ENCODE results near the gene FAM193A.

The FAM193A gene

GRCh38 chr4:2592572-2592971 is 56.1 kb downstream of the FAM193A start:
- DNase-seq (ENCODE audit: extremely low read depth, insufficient read length): no peak
- H3K27me3 ChIP-seq (replicated peaks; ENCODE audit: control insufficient read depth, insufficient read depth, low read length): no peaks in the 10 kb centered on the region
- H3K4me3 ChIP-seq (replicated peaks; ENCODE audit: low read depth, low read length): no peak overlapping the region
- TF ChIP-seq, protein P1, sequence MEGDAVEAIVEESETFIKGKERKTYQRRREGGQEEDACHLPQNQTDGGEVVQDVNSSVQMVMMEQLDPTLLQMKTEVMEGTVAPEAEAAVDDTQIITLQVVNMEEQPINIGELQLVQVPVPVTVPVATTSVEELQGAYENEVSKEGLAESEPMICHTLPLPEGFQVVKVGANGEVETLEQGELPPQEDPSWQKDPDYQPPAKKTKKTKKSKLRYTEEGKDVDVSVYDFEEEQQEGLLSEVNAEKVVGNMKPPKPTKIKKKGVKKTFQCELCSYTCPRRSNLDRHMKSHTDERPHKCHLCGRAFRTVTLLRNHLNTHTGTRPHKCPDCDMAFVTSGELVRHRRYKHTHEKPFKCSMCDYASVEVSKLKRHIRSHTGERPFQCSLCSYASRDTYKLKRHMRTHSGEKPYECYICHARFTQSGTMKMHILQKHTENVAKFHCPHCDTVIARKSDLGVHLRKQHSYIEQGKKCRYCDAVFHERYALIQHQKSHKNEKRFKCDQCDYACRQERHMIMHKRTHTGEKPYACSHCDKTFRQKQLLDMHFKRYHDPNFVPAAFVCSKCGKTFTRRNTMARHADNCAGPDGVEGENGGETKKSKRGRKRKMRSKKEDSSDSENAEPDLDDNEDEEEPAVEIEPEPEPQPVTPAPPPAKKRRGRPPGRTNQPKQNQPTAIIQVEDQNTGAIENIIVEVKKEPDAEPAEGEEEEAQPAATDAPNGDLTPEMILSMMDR (IDR thresholded peaks at IDR 0.05; ENCODE audit: insufficient read depth, low read length, poor library complexity, severe bottlenecking): no peak
- peaks cover 2% of the 10 kb centered on the region; the same call in 1 of the 2 replicates for H3K36me3 ChIP-seq (ENCODE audit: control insufficient read depth, insufficient read depth, low read length)

DNA sequence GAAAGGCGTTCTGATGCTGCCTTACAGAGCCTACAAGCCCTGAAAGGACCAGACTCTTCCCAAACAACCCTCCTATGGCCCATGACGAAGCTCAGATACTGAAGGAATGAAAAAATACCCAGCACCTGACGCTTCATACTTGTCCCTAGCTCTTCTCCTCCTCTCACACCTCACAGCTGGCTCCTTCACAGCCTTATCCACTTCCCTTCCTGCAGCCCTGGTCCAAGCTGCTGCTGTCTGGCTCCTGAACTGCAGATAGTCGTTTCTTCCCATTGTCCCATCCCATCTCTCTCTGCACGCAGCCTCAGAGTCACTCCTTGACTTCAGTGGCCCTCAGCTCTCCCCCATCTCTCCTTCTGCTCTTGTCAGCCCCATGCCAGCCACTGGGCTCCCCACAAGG is 56.6 kb downstream of the FAM193A start:
- Histone ChIP-seq H3K4me3 (replicated peaks; ENCODE audit: low read depth, low read length) (no peak overlapping the region), H3K36me3 (ENCODE audit: control insufficient read depth, insufficient read depth, low read length) (peaks cover 2% of the 10 kb centered on the region; the same call in 1 of the 2 replicates), H3K27me3 (replicated peaks; ENCODE audit: control insufficient read depth, insufficient read depth, low read length) (no peaks in the 10 kb centered on the region)
- TF ChIP-seq, protein P1 (IDR thresholded peaks at IDR 0.05; ENCODE audit: insufficient read depth, low read length, poor library complexity, severe bottlenecking): no peak
- DNase-seq (ENCODE audit: extremely low read depth, insufficient read length): no peak

DNA sequence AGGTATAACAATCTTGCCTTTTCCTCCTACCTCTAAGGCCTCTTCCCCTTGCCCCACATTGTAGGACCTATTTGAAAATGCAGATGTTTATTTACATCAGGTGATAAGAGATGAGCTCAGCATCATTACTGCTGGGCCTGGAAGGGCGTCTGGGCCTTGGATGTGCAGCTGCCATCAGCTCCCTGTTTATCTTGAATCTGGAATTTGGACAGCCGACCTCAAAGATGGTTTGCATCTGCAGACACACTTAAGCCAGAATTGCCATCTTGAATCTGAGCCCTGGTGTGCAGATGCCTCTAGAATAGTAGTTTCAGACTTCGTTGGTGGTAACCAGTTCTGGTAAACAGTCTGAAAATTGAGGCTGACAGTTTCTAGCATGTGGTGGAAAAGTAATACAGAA is 59.0 kb downstream of the FAM193A start:
- H3K4me3 ChIP-seq (replicated peaks; ENCODE audit: low read depth, low read length): no peak overlapping the region
- H3K27me3 ChIP-seq (replicated peaks; ENCODE audit: control insufficient read depth, insufficient read depth, low read length): no peaks in the 10 kb centered on the region
- H3K36me3 ChIP-seq (ENCODE audit: control insufficient read depth, insufficient read depth, low read length): peaks cover 2% of the 10 kb centered on the region
- TF ChIP-seq, protein P1 (IDR thresholded peaks at IDR 0.05; ENCODE audit: insufficient read depth, low read length, poor library complexity, severe bottlenecking): no peak
- no peak for DNase-seq (ENCODE audit: extremely low read depth, insufficient read length)

DNA sequence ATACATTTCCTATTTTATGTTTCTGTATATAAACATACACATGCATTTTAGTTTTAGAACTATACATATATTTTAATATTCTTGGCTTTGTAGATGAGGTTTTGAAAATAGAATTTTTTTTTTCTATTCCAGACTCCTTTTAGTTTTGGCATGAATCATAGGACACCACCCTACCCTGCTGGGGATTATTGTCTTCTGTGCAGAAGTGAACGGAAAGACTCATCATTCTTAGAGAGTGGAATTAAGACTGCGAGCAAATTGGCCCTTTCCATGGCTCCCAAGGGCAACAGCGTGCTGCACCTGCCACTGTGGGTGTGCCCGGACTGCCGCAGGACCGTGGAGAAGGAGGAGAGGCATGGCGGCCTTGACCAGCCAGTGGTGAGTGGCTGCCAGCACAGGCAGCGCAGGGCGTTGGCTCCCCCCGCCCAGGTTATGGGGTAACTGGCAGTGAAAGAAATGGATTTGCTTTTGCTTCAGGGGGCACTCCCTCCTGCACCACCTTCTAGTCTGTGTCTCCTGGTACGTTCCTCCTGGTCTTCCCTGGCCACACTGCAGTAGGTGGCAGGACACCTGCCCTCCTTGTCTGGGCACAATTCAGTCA is 59.6 kb downstream of the FAM193A start:
- no peaks in the 10 kb centered on the region for H3K27me3 ChIP-seq (replicated peaks; ENCODE audit: control insufficient read depth, insufficient read depth, low read length)
- DNase-seq (ENCODE audit: extremely low read depth, insufficient read length): no peak
- peaks cover 2% of the 10 kb centered on the region for H3K36me3 ChIP-seq (ENCODE audit: control insufficient read depth, insufficient read depth, low read length)
- H3K4me3 ChIP-seq (replicated peaks; ENCODE audit: low read depth, low read length): no peak overlapping the region
- TF ChIP-seq, protein P1 (IDR thresholded peaks at IDR 0.05; ENCODE audit: insufficient read depth, low read length, poor library complexity, severe bottlenecking): no peak

DNA sequence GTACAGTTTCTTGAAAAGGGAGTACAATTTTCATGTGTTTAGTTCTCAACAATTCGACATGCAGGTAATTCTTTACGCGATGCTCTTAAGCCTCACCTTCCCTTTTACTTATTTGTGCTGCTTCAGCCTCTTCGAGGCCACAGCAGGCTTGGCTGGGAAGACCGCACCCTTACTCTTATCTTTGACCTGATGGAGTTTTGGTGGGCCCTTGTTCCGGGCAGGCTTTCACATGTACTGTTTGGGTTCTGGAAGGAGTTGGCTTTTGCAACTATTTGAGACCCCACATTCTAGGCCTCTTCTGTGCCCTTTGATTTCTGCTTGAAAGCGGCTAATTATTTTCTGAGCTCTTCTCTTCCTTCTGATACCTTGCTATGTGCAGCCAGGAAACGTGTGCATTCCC is 60.2 kb downstream of the FAM193A start:
- H3K36me3 ChIP-seq (ENCODE audit: control insufficient read depth, insufficient read depth, low read length): peaks cover 2% of the 10 kb centered on the region
- DNase-seq (ENCODE audit: extremely low read depth, insufficient read length): no peak
- H3K4me3 ChIP-seq (replicated peaks; ENCODE audit: low read depth, low read length): no peak overlapping the region
- no peaks in the 10 kb centered on the region for H3K27me3 ChIP-seq (replicated peaks; ENCODE audit: control insufficient read depth, insufficient read depth, low read length)
- TF ChIP-seq, protein P1 (IDR thresholded peaks at IDR 0.05; ENCODE audit: insufficient read depth, low read length, poor library complexity, severe bottlenecking): no peak
